GM12878 (cell line): Measurements from ENCODE around the gene RAD51B. TPM values are rescaled to one million over a fixed set of nuclear protein-coding genes. Genes with fewer than 3 reads are reported as not detected.

Experiments
- ATAC-seq: fragments of 200-7000 bp; cut with Tn5 transposase; 3 replicates; pipeline ENCODE4 v1.9.1; 2020; ENCODE audit warnings: mild to moderate bottlenecking, moderate library complexity
- BruUV-seq: library from RNA; stranded (reverse); fragments of 400-500 nt; replicated peaks from 2 replicates; lab custom pipeline; 2021; lab: Mats Ljungman, UMichigan
- CTCF ChIA-PET: fragments of 300-600 bp; sonication (Branson Sonifier 250); formaldehyde crosslinking; extraction: SDS; loops from one replicate; lab custom pipeline; 2021; ENCODE audit warnings: inconsistent platforms; lab: Yijun Ruan, JAX
- POLR2A ChIA-PET: fragments of 350-600 bp; formaldehyde crosslinking; extraction: SDS; loops from one replicate; lab custom pipeline; 2021; ENCODE audit warnings: inconsistent platforms; lab: Charles Lee
- RAD21 ChIA-PET: fragments of 300-600 bp; sonication (Branson Sonifier 250); formaldehyde crosslinking; loops from one replicate; lab custom pipeline; 2023; ENCODE audit warnings: antibody characterized with exemption; ENCODE audit not compliant: unreplicated experiment; lab: Charles Lee
- SMC1A ChIA-PET: fragments of 300-600 bp; sonication (Branson Sonifier 250); formaldehyde crosslinking; loops from one replicate; lab custom pipeline; 2023; ENCODE audit not compliant: unreplicated experiment, uncharacterized antibody; lab: Charles Lee
- DNase-seq: peaks from one replicate; pipeline ENCODE4 v3.0.0-alpha.2; 2011; ENCODE audit warnings: low read depth, low spot score
- FAIRE-seq: peaks from 3 replicates; lab custom pipeline; 2011; peaks lifted over from hg19 to GRCh38; lab: Jason Lieb, UNC
- H2AFZ ChIP-seq: 2 replicates; pipeline ENCODE4 v1.6.0; 2011; ENCODE audit warnings: low read depth, low read length, control low read depth; ENCODE audit not compliant: control insufficient read depth
- H3K27ac ChIP-seq: 2 replicates; pipeline ENCODE4 v1.5.1; 2011; ENCODE audit warnings: control low read depth; ENCODE audit not compliant: control insufficient read depth, insufficient read depth
- H3K27me3 ChIP-seq, 2 experiments: replicated peaks in 1 of 2; 2 replicates each; pipeline versions ENCODE4 v1.6.0 to v1.6.1; 2011; ENCODE audit warnings: low read length in 1 of 2; ENCODE audit not compliant: control insufficient read depth in 2 of 2, insufficient read depth in 2 of 2
- H3K36me3 ChIP-seq, 2 experiments: 2 replicates each; pipeline ENCODE4 v1.5.1; 2011; ENCODE audit warnings: low read length in 1 of 2; ENCODE audit not compliant: control insufficient read depth in 2 of 2, insufficient read depth in 2 of 2
- H3K4me1 ChIP-seq: 2 replicates; pipeline ENCODE4 v1.6.1; 2011; ENCODE audit warnings: mild to moderate bottlenecking, low read length, moderate library complexity, mixed read lengths; ENCODE audit not compliant: control insufficient read depth, insufficient read depth
- H3K4me2 ChIP-seq: 2 replicates; pipeline ENCODE4 v1.6.0; 2011; ENCODE audit warnings: control low read depth; ENCODE audit not compliant: control insufficient read depth, insufficient read depth
- H3K4me3 ChIP-seq: fragments of 200-600 bp; sonication (generic); 2 replicates; pipeline ENCODE4 v1.5.1; 2016
- H3K79me2 ChIP-seq: 2 replicates; pipeline ENCODE4 v1.6.0; 2011; ENCODE audit warnings: low read length; ENCODE audit not compliant: control insufficient read depth, insufficient read depth
- H3K9ac ChIP-seq: 2 replicates; pipeline ENCODE4 v1.8.0; 2011; ENCODE audit warnings: low read length, control low read depth, mixed read lengths; ENCODE audit not compliant: control insufficient read depth, insufficient read depth
- H3K9me3 ChIP-seq: replicated peaks from 3 replicates; pipeline ENCODE4 v1.5.1; 2011; ENCODE audit warnings: mild to moderate bottlenecking, low read length; ENCODE audit not compliant: control insufficient read depth, insufficient read depth
- H4K20me1 ChIP-seq: 2 replicates; pipeline ENCODE4 v1.6.0; 2011; ENCODE audit not compliant: control insufficient read depth, insufficient read depth
- BCL3 ChIP-seq: IDR thresholded peaks from 2 replicates; pipeline ENCODE4 v1.6.1; 2011; ENCODE audit warnings: borderline replicate concordance, low read depth, mild to moderate bottlenecking, moderate library complexity, low read length; ENCODE audit not compliant: insufficient read depth, poor library complexity, severe bottlenecking
- BRCA1 ChIP-seq: IDR thresholded peaks from 2 replicates; pipeline ENCODE4 v1.6.1; 2011; ENCODE audit warnings: low read depth, low read length, improper control_type of control experiment
- EZH2 ChIP-seq: IDR thresholded peaks from 2 replicates; pipeline ENCODE4 v1.6.1; 2012; ENCODE audit warnings: low read depth, mild to moderate bottlenecking, control low read depth, inconsistent platforms, low read length, borderline replicate concordance; ENCODE audit not compliant: control insufficient read depth
- HDGF ChIP-seq: fragments of 450-650 bp; IDR thresholded peaks from 2 replicates; pipeline ENCODE4 v1.6.1; 2016; ENCODE audit warnings: antibody characterized with exemption
- LARP7 ChIP-seq: fragments of 450-650 bp; IDR thresholded peaks from 2 replicates; pipeline ENCODE4 v1.6.1; 2017; ENCODE audit warnings: mild to moderate bottlenecking
- RBBP5 ChIP-seq: fragments of 200-600 bp; sonication (generic); conservative IDR thresholded peaks from 2 replicates; pipeline ENCODE4 v1.6.1; 2016
- STAT1 ChIP-seq: fragments of 450-650 bp; conservative IDR thresholded peaks from 2 replicates; pipeline ENCODE4 v1.6.1; 2014; ENCODE audit warnings: antibody characterized with exemption, mild to moderate bottlenecking
- STAT3 ChIP-seq: IDR thresholded peaks from 2 replicates; pipeline ENCODE4 v1.6.1; 2011; ENCODE audit warnings: low read depth, low read length, improper control_type of control experiment
- TARDBP ChIP-seq: IDR thresholded peaks from 2 replicates; pipeline ENCODE4 v1.6.1; 2016; ENCODE audit warnings: borderline replicate concordance
- WGBS: methylation state at CpG from one replicate; pipeline ENCODE4 v1.1.6; 2016; ENCODE audit warnings: low lambda C conversion rate; ENCODE audit not compliant: insufficient replicate concordance, insufficient coverage; ENCODE audit errors: missing lambda C conversion rate; 5-methylcytosine and 5-hydroxymethylcytosine counted together
- in situ Hi-C: fragments of 300-500 bp; cut with MboI; formaldehyde crosslinking; loops from 9 replicates; pipeline ENCODE4 v1.14.3; 2018; ENCODE audit warnings: mixed read lengths
- intact Hi-C: fragments of 100-400 bp; cut with micrococcal nuclease; formaldehyde crosslinking; loops from one replicate; pipeline ENCODE4 v1.14.2; 2022; ENCODE audit not compliant: unreplicated experiment
- polyA plus RNA-seq, 11 experiments: library from polyadenylated mRNA; depleted of rRNA in 4 of 11; unstranded in 6 of 11; stranded (reverse) in 5 of 11; fragments of >200 nt; fragmentation: Nextera tagmentation in 4 of 11; fragmentation: Illumina TruSeq in 1 of 11; extraction: Ambion mirVana in 4 of 11; extraction: Trizol in 1 of 11; gene quantifications; 1 replicate in 1 of 11; 2 replicates in 10 of 11; pipeline versions ENCODE4 v1.2.1 to v1.2.3, GENCODE V29; 2011 to 2016; ENCODE audit warnings: inconsistent platforms in 2 of 11, missing spikeins in 2 of 11, low read depth in 1 of 11
- total RNA-seq, 4 experiments: library from RNA; depleted of rRNA in 3 of 4; stranded (reverse); fragments of >200 nt in 3 of 4; fragmentation: Illumina TruSeq in 1 of 4; extraction: Trizol in 1 of 4; gene quantifications; 2 replicates each; pipeline versions ENCODE4 v1.2.1 to v1.2.3, GENCODE V29; 2013 to 2021
- TF ChIP-seq, protein P1 (sequence below): fragments of 450-650 bp; conservative IDR thresholded peaks from 2 replicates; pipeline ENCODE4 v1.6.1; 2017; ENCODE audit warnings: mild to moderate bottlenecking, moderate library complexity

RAD51B gene
- total and polyA plus RNA-seq, 10 of the 15 experiments (the other 5 are each of a cell fraction or from before 2014, with no cell fraction given): 9.8 to 26.8 (median 21.3) TPM

DNA sequence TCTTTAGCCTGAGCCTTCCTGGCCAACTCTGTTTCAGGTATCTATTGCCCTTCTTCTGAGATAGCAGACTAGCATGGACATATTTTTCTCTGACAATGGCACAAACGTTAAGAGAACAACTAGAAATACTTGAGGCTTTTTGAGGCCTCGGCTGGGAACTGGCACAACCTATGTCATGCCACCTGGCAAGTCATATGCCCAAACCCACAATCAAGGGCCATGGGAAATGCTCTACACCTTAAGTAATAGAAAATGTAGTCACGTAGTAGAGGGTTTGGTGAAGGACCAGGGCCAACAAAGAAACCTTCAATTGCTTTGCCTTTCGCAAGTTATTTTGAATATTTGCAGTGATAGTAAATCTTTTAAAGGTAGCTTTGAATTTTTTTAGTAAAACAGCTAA lies 647.8 kb downstream of the RAD51B start:
- peaks cover 24% of the 10 kb centered on the region for H3K4me1 ChIP-seq
- ChIA-PET POLR2A (interaction anchor here (0.8 kb wide), 1 partner anchor 20 kb away, joined by 3 read pairs; no protein-coding TSS in a partner anchor), SMC1A (interaction anchor here (0.7 to 5.7 kb wide), 9 partner anchors 8 to 213 kb away, joined by 3 to 22 read pairs (median 3); no protein-coding TSS in a partner anchor), RAD21 (interaction anchor here (0.7 to 1.4 kb wide), 2 partner anchors 17 to 39 kb away, joined by 3 to 5 read pairs; no protein-coding TSS in a partner anchor), CTCF (interaction anchor here (0.9 to 1.7 kb wide), 2 partner anchors 9 to 16 kb away, joined by 4 to 9 read pairs; no protein-coding TSS in a partner anchor)
- H3K4me2 ChIP-seq: no peak overlapping the region
- H3K9ac ChIP-seq: no peak overlapping the region
- DNase-seq (no peak), FAIRE-seq (no peak), ATAC-seq (no peak)
- H2AFZ ChIP-seq: no peak overlapping the region
- H3K27ac ChIP-seq: no peak overlapping the region
- no peaks in the 10 kb centered on the region for H3K36me3 ChIP-seq
- BruUV-seq: no TSS peak
- no peaks in the 10 kb centered on the region for H4K20me1 ChIP-seq
- 96% methylated on average over 4 of the region's 4 CpGs for WGBS
- no peaks in the 10 kb centered on the region for H3K27me3 ChIP-seq
- H3K4me3 ChIP-seq: no peak overlapping the region
- intact Hi-C loops: loop anchor here (5.0 kb wide), 1 partner anchor 45 kb away; no protein-coding TSS in a partner anchor
- H3K9me3 ChIP-seq: no peaks in the 10 kb centered on the region
- in situ Hi-C loops: no loop called here
- H3K79me2 ChIP-seq: no peaks in the 10 kb centered on the region
- no peak for TF ChIP-seq STAT3
- no peak for TF ChIP-seq EZH2
- TF ChIP-seq LARP7: no peak
- no peak for TF ChIP-seq TARDBP
- TF ChIP-seq, protein P1, sequence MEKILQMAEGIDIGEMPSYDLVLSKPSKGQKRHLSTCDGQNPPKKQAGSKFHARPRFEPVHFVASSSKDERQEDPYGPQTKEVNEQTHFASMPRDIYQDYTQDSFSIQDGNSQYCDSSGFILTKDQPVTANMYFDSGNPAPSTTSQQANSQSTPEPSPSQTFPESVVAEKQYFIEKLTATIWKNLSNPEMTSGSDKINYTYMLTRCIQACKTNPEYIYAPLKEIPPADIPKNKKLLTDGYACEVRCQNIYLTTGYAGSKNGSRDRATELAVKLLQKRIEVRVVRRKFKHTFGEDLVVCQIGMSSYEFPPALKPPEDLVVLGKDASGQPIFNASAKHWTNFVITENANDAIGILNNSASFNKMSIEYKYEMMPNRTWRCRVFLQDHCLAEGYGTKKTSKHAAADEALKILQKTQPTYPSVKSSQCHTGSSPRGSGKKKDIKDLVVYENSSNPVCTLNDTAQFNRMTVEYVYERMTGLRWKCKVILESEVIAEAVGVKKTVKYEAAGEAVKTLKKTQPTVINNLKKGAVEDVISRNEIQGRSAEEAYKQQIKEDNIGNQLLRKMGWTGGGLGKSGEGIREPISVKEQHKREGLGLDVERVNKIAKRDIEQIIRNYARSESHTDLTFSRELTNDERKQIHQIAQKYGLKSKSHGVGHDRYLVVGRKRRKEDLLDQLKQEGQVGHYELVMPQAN: no peak
- TF ChIP-seq BRCA1: no peak
- TF ChIP-seq HDGF: no peak
- no peak for TF ChIP-seq RBBP5
- no peak for TF ChIP-seq STAT1
- TF ChIP-seq BCL3: no peak
